ENCODE results near the gene LYRM4.

LYRM4 gene

DNA sequence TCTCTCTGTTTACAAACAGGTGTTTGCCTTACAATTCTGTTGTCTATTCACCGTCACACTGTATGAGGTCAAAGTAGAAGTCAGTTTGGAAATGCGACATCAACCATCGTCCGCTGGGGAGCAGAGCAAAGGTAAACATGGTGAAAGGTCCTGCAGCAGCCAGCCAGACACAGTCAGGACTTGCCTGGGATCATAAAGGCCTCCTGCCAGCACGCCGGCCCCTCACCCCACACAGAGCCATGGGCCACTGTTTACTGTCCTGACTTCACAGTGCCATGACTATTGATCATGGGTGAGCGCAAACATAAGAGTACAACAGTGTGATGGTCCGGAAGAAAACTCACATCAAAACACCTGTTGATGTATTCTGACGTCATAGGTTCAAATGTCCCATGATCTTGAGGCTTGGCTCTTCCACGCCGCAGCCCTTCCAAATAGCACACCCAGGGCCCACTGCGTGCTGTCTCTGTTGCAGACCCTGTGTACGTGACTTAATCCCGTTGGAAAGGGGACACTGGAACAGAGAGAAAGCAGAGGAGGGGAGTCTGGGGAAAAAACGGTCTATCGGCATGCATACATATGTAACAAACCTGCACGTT is 192.5 kb downstream of the LYRM4 start:
- TF ChIP-seq EZH2phosphoT487 (IDR thresholded peaks at IDR 0.05; ENCODE audit: low read depth) (no peak), CTCF (IDR thresholded peaks at IDR 0.05; ENCODE audit: low read depth, low read length) (no peak)
- Histone ChIP-seq H3K27me3 (ENCODE audit: low read depth, low read length) (no peaks in the 10 kb centered on the region), H3K27ac (ENCODE audit: low read length) (no peak overlapping the region), H3K79me2 (ENCODE audit: low read length) (no peaks in the 10 kb centered on the region), H3K9me3 (ENCODE audit: insufficient read depth, low read length) (no peaks in the 10 kb centered on the region), H3K4me1 (ENCODE audit: low read length) (no peaks in the 10 kb centered on the region), H3K4me2 (ENCODE audit: low read length) (no peak overlapping the region), H3K9ac (ENCODE audit: low read length) (no peak overlapping the region), H2AFZ (ENCODE audit: low read depth, low read length) (no peak overlapping the region), H3K36me3 (replicated peaks; ENCODE audit: low read depth, low read length) (no peaks in the 10 kb centered on the region), H4K20me1 (ENCODE audit: insufficient read depth, low read length) (no peaks in the 10 kb centered on the region), H3K4me3 (ENCODE audit: low read length) (no peak overlapping the region)

- no peak overlapping the region for H3K4me3 ChIP-seq (ENCODE audit: low read length)
- H3K27me3 ChIP-seq (ENCODE audit: low read depth, low read length) = no peaks in the 10 kb centered on the region
- H2AFZ ChIP-seq (ENCODE audit: low read depth, low read length) = no peak overlapping the region
- H3K9me3 ChIP-seq (ENCODE audit: insufficient read depth, low read length) = no peaks in the 10 kb centered on the region
- H3K36me3 ChIP-seq (replicated peaks; ENCODE audit: low read depth, low read length) = no peaks in the 10 kb centered on the region
- no peak overlapping the region for H3K27ac ChIP-seq (ENCODE audit: low read length)
- no peak overlapping the region for H3K9ac ChIP-seq (ENCODE audit: low read length)
- no peak for TF ChIP-seq CTCF (IDR thresholded peaks at IDR 0.05; ENCODE audit: low read depth, low read length)
- no peak for TF ChIP-seq EZH2phosphoT487 (IDR thresholded peaks at IDR 0.05; ENCODE audit: low read depth)
- no peaks in the 10 kb centered on the region for H3K4me1 ChIP-seq (ENCODE audit: low read length)
- no peaks in the 10 kb centered on the region for H4K20me1 ChIP-seq (ENCODE audit: insufficient read depth, low read length)
- H3K79me2 ChIP-seq (ENCODE audit: low read length) = no peaks in the 10 kb centered on the region
- no peak overlapping the region for H3K4me2 ChIP-seq (ENCODE audit: low read length)
These were observed 193.4 kb downstream of the LYRM4 start for GRCh38 chr6:5067305-5067704.

DNA sequence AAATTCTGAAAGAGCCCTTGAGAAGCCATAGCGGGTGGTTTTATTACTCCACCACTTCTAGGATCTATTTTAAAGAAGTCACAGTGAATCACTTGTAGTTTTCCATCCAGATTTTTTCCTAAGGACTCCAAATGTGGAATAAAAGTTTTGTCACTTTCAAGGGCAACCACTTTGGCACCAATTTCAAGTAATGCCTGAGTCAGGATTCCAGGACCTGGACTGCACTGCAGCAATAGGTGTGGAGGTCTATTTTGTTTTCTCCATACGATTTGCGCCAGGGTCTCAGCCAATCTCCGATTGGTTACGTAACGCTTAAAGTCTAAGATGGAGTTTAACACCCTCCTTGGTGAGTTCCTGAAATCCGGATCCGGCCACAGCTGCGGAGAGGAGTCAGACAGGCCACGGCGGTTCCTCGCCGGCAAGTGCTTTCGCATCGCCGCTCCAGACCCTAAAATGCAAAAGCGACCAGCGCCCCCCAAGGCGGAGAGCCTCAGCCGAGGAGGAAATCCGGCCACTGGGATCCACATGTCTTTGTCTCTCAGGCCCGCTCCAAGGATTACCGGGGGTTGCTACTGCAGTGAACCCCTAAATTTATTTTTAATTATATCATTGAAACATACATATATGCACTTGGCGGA is 194.2 kb downstream of the LYRM4 start:
- Histone ChIP-seq H3K4me2 (ENCODE audit: low read length) (no peak overlapping the region), H3K9ac (ENCODE audit: low read length) (no peak overlapping the region), H3K4me3 (ENCODE audit: low read length) (no peak overlapping the region), H3K36me3 (replicated peaks; ENCODE audit: low read depth, low read length) (no peaks in the 10 kb centered on the region), H3K9me3 (ENCODE audit: insufficient read depth, low read length) (no peaks in the 10 kb centered on the region), H3K79me2 (ENCODE audit: low read length) (no peaks in the 10 kb centered on the region), H4K20me1 (ENCODE audit: insufficient read depth, low read length) (no peaks in the 10 kb centered on the region), H3K27ac (ENCODE audit: low read length) (no peak overlapping the region), H3K4me1 (ENCODE audit: low read length) (no peaks in the 10 kb centered on the region), H2AFZ (ENCODE audit: low read depth, low read length) (no peak overlapping the region), H3K27me3 (ENCODE audit: low read depth, low read length) (no peaks in the 10 kb centered on the region)
- TF ChIP-seq CTCF (IDR thresholded peaks at IDR 0.05; ENCODE audit: low read depth, low read length) = no peak
- TF ChIP-seq EZH2phosphoT487 (IDR thresholded peaks at IDR 0.05; ENCODE audit: low read depth) = no peak

DNA sequence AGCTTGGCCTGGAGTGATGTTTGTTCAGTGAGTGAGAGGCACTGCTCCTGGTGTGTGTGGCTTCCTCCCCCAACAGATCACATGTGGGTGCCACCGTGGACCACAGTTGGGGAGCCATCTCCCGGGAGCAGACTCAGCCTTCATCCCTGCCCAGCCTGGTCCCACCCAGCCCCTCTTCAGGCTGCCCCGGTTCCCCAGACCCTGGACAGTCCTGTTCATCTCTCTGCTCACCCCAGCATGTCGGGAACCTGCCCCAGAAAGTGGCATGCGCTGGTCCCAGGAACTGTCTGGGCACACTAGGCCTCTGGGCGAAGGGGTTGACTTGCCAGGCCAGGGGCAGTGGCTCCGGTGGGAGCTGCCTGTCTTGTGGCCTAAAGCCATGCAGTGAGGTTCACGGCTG is 197.1 kb downstream of the LYRM4 start:
- H3K27ac ChIP-seq (ENCODE audit: low read length) = no peak overlapping the region
- no peak overlapping the region for H3K9ac ChIP-seq (ENCODE audit: low read length)
- no peak overlapping the region for H3K4me3 ChIP-seq (ENCODE audit: low read length)
- no peaks in the 10 kb centered on the region for H3K4me1 ChIP-seq (ENCODE audit: low read length)
- H4K20me1 ChIP-seq (ENCODE audit: insufficient read depth, low read length) = no peaks in the 10 kb centered on the region
- no peaks in the 10 kb centered on the region for H3K9me3 ChIP-seq (ENCODE audit: insufficient read depth, low read length)
- H3K36me3 ChIP-seq (replicated peaks; ENCODE audit: low read depth, low read length) = no peaks in the 10 kb centered on the region
- no peaks in the 10 kb centered on the region for H3K27me3 ChIP-seq (ENCODE audit: low read depth, low read length)
- H3K79me2 ChIP-seq (ENCODE audit: low read length) = no peaks in the 10 kb centered on the region
- no peak for TF ChIP-seq CTCF (IDR thresholded peaks at IDR 0.05; ENCODE audit: low read depth, low read length)
- no peak for TF ChIP-seq EZH2phosphoT487 (IDR thresholded peaks at IDR 0.05; ENCODE audit: low read depth)
- no peak overlapping the region for H2AFZ ChIP-seq (ENCODE audit: low read depth, low read length)
- H3K4me2 ChIP-seq (ENCODE audit: low read length) = no peak overlapping the region
